PFSK-1 (cell line): Measurements from ENCODE around the gene TMED4.

ENCODE experiments used
- FOXP2 ChIP-seq: optimal IDR thresholded peaks from 2 replicates; pipeline ENCODE3; 2011; ENCODE audit warnings: borderline replicate concordance, control low read depth, inconsistent platforms; ENCODE audit not compliant: insufficient read depth; ENCODE audit errors: extremely low read length, extremely low read depth
- POLR2AphosphoS5 ChIP-seq: IDR thresholded peaks from 2 replicates; pipeline ENCODE4 v1.6.1; 2012; ENCODE audit warnings: low read depth, mild to moderate bottlenecking, control low read depth, low read length, moderate library complexity
- SIN3A ChIP-seq: IDR thresholded peaks from 2 replicates; pipeline ENCODE4 v1.6.1; 2012; ENCODE audit warnings: mild to moderate bottlenecking, low read length, moderate library complexity, borderline replicate concordance; ENCODE audit not compliant: insufficient read depth
- TAF1 ChIP-seq: IDR thresholded peaks from 2 replicates; pipeline ENCODE4 v1.6.1; 2012; ENCODE audit warnings: low read length, control low read depth, borderline replicate concordance; ENCODE audit not compliant: insufficient read depth
- TF ChIP-seq, protein P1 (sequence below), 2 experiments: IDR thresholded peaks; 2 replicates each; pipeline versions ENCODE4 v1.6.1 to v1.8.0; 2011 to 2012; ENCODE audit warnings: low read depth in 2 of 2, low read length in 2 of 2, control low read depth in 1 of 2, inconsistent platforms in 1 of 2, mild to moderate bottlenecking in 1 of 2, moderate library complexity in 1 of 2; ENCODE audit not compliant: insufficient read depth in 1 of 2

TMED4 gene

GRCh38 chr7:44573464-44574286 lies 8.4 kb downstream of the TMED4 start, which contains the start of gene DDX56:
Gene DDX56, minus strand, starts transcription at chr7:44573908. Its CDS starts 13 bp downstream, at chr7:44573895.
- TF ChIP-seq POLR2AphosphoS5 (peak; percentile 85; the same call in 1 of the 2 replicates), FOXP2 (no peak), TAF1 (peak; percentile 78; the same call in 1 of the 2 replicates), SIN3A (0 out of 2 replicates have a peak, but pooled peaks have one; percentile 55)
- TF ChIP-seq, protein P1, sequence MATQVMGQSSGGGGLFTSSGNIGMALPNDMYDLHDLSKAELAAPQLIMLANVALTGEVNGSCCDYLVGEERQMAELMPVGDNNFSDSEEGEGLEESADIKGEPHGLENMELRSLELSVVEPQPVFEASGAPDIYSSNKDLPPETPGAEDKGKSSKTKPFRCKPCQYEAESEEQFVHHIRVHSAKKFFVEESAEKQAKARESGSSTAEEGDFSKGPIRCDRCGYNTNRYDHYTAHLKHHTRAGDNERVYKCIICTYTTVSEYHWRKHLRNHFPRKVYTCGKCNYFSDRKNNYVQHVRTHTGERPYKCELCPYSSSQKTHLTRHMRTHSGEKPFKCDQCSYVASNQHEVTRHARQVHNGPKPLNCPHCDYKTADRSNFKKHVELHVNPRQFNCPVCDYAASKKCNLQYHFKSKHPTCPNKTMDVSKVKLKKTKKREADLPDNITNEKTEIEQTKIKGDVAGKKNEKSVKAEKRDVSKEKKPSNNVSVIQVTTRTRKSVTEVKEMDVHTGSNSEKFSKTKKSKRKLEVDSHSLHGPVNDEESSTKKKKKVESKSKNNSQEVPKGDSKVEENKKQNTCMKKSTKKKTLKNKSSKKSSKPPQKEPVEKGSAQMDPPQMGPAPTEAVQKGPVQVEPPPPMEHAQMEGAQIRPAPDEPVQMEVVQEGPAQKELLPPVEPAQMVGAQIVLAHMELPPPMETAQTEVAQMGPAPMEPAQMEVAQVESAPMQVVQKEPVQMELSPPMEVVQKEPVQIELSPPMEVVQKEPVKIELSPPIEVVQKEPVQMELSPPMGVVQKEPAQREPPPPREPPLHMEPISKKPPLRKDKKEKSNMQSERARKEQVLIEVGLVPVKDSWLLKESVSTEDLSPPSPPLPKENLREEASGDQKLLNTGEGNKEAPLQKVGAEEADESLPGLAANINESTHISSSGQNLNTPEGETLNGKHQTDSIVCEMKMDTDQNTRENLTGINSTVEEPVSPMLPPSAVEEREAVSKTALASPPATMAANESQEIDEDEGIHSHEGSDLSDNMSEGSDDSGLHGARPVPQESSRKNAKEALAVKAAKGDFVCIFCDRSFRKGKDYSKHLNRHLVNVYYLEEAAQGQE (IDR thresholded peaks at IDR 0.05; ENCODE audit: insufficient read depth in 1 of 2, low read depth in 2 of 2, low read length in 2 of 2) = no peak; a peak in 1 of 4 replicates

- TF ChIP-seq POLR2AphosphoS5 = no peak
- TF ChIP-seq, protein P1 (IDR thresholded peaks at IDR 0.05; ENCODE audit: insufficient read depth in 1 of 2, low read depth in 2 of 2, low read length in 2 of 2) = no peak
- no peak for TF ChIP-seq TAF1
Measured at GRCh38 chr7:44572771-44573170, 9.3 kb downstream of the TMED4 start.

- TF ChIP-seq TAF1 (no peak), POLR2AphosphoS5 (no peak), SIN3A (no peak), FOXP2 (no peak)
- TF ChIP-seq, protein P1 (IDR thresholded peaks at IDR 0.05; ENCODE audit: insufficient read depth in 1 of 2, low read depth in 2 of 2, low read length in 2 of 2) = no peak
Measured at GRCh38 chr7:44569959-44570358, 12.1 kb downstream of the TMED4 start.

GRCh38 chr7:44568771-44569560 lies 13.1 kb downstream of the TMED4 start:
- TF ChIP-seq TAF1 (no peak), FOXP2 (no peak), SIN3A (no peak), POLR2AphosphoS5 (no peak)
- TF ChIP-seq, protein P1 (IDR thresholded peaks at IDR 0.05; ENCODE audit: insufficient read depth in 1 of 2, low read depth in 2 of 2, low read length in 2 of 2) = no peak
